ENCODE data around the gene URI1. TPM values are rescaled to one million over a fixed set of nuclear protein-coding genes. Genes with fewer than 3 reads are reported as not detected.

The URI1 gene
- total RNA-seq, 4 donors from 2014 or later: 28.1 to 146 (median 48.0) TPM

GRCh38 chr19:29992233-29992867, 50.3 kb downstream of the URI1 start:
- 95 to 96% methylated on average over 6 of the region's 6 CpGs for WGBS, 2 donors (ENCODE audit: low coverage in 1 of 2)
- H3K4me3 ChIP-seq: no peak overlapping the region
- no peaks in the 10 kb centered on the region for H3K4me1 ChIP-seq
- in situ Hi-C loops (cut with MboI; ENCODE audit: low pct_ligation_motif_present in 1 of 4, low pct_unique_long_range_greater_than_20kb in 1 of 4, low sequenced_read_pairs in 3 of 4): no loop called here
- no peak overlapping the region for H3K27ac ChIP-seq
- TF ChIP-seq POLR2A (IDR thresholded peaks at IDR 0.05): no peak
- no peak for TF ChIP-seq EP300 (IDR thresholded peaks at IDR 0.05; ENCODE audit: low read depth)
- TF ChIP-seq CTCF (IDR thresholded peaks at IDR 0.05): no peak
- TF ChIP-seq POLR2AphosphoS5 (IDR thresholded peaks at IDR 0.05): no peak
- DNase-seq: no peak
- H3K27me3 ChIP-seq: no peaks in the 10 kb centered on the region
- intact Hi-C loops (cut with DNase I; ENCODE audit: low total_unique reads): no loop called here
- H3K36me3 ChIP-seq: peaks cover 0 to 15% (median 2%) of the 10 kb centered on the region in 4 donors
- peaks cover 0 to 10% of the 10 kb centered on the region in 2 donors for H3K9me3 ChIP-seq

- intact Hi-C loops (cut with DNase I; ENCODE audit: low total_unique reads) (no loop called here), in situ Hi-C loops (cut with MboI; ENCODE audit: low pct_ligation_motif_present in 1 of 4, low pct_unique_long_range_greater_than_20kb in 1 of 4, low sequenced_read_pairs in 3 of 4) (no loop called here)
- Histone ChIP-seq H3K4me1 (peaks cover 0 to 10% (median 5%) of the 10 kb centered on the region in 4 donors), H3K4me3 (no peak overlapping the region), H3K27me3 (no peaks in the 10 kb centered on the region), H3K36me3 (peaks cover 0 to 9% (median 0%) of the 10 kb centered on the region in 4 donors), H3K27ac (no peak overlapping the region), H3K9me3 (peaks cover 6 to 13% of the 10 kb centered on the region in 2 donors)
- no peak for DNase-seq
- no peak for TF ChIP-seq EP300 (IDR thresholded peaks at IDR 0.05; ENCODE audit: low read depth)
- no peak for TF ChIP-seq CTCF (IDR thresholded peaks at IDR 0.05)
- TF ChIP-seq POLR2AphosphoS5 (IDR thresholded peaks at IDR 0.05): no peak
- TF ChIP-seq POLR2A (IDR thresholded peaks at IDR 0.05): no peak
- 81 to 85% methylated on average over 3 of the region's 3 CpGs for WGBS, 2 donors (ENCODE audit: low coverage in 1 of 2)
Measured at GRCh38 chr19:29999490-29999889, 57.5 kb downstream of the URI1 start.

GRCh38 chr19:30000862-30001261, 58.8 kb downstream of the URI1 start:
- intact Hi-C loops (cut with DNase I; ENCODE audit: low total_unique reads) (no loop called here), in situ Hi-C loops (cut with MboI; ENCODE audit: low pct_ligation_motif_present in 1 of 4, low pct_unique_long_range_greater_than_20kb in 1 of 4, low sequenced_read_pairs in 3 of 4) (no loop called here)
- DNase-seq: no peak
- Histone ChIP-seq H3K4me1 (peaks cover 0 to 10% (median 5%) of the 10 kb centered on the region in 4 donors), H3K36me3 (peaks cover 0 to 5% (median 0%) of the 10 kb centered on the region in 4 donors), H3K9me3 (peaks cover 6 to 7% of the 10 kb centered on the region in 2 donors), H3K27me3 (no peaks in the 10 kb centered on the region), H3K27ac (no peak overlapping the region), H3K4me3 (no peak overlapping the region)
- WGBS, 2 donors (ENCODE audit: low coverage in 1 of 2): 97% methylated on average over 1 of the region's 1 CpG; no CpG with 5 or more reads in 1 of the 2 donors
- no peak for TF ChIP-seq EP300 (IDR thresholded peaks at IDR 0.05; ENCODE audit: low read depth)
- TF ChIP-seq POLR2AphosphoS5 (IDR thresholded peaks at IDR 0.05): no peak
- no peak for TF ChIP-seq CTCF (IDR thresholded peaks at IDR 0.05)
- TF ChIP-seq POLR2A (IDR thresholded peaks at IDR 0.05): no peak

GRCh38 chr19:30001301-30001700, 59.3 kb downstream of the URI1 start:
- in situ Hi-C loops (cut with MboI; ENCODE audit: low pct_ligation_motif_present in 1 of 4, low pct_unique_long_range_greater_than_20kb in 1 of 4, low sequenced_read_pairs in 3 of 4) (no loop called here), intact Hi-C loops (cut with DNase I; ENCODE audit: low total_unique reads) (no loop called here)
- 93 to 95% methylated on average over 3 of the region's 3 CpGs for WGBS, 2 donors (ENCODE audit: low coverage in 1 of 2)
- Histone ChIP-seq H3K4me3 (no peak overlapping the region), H3K9me3 (peaks cover 3 to 6% of the 10 kb centered on the region in 2 donors), H3K36me3 (peaks cover 0 to 5% (median 0%) of the 10 kb centered on the region in 4 donors), H3K27ac (no peak overlapping the region), H3K4me1 (peaks cover 0 to 10% (median 5%) of the 10 kb centered on the region in 4 donors), H3K27me3 (no peaks in the 10 kb centered on the region)
- no peak for DNase-seq
- TF ChIP-seq POLR2AphosphoS5 (IDR thresholded peaks at IDR 0.05) (no peak), CTCF (IDR thresholded peaks at IDR 0.05) (no peak), EP300 (IDR thresholded peaks at IDR 0.05; ENCODE audit: low read depth) (no peak), POLR2A (IDR thresholded peaks at IDR 0.05) (no peak)
